Measurements from ENCODE around the gene PBX4.

Gene PBX4

DNA sequence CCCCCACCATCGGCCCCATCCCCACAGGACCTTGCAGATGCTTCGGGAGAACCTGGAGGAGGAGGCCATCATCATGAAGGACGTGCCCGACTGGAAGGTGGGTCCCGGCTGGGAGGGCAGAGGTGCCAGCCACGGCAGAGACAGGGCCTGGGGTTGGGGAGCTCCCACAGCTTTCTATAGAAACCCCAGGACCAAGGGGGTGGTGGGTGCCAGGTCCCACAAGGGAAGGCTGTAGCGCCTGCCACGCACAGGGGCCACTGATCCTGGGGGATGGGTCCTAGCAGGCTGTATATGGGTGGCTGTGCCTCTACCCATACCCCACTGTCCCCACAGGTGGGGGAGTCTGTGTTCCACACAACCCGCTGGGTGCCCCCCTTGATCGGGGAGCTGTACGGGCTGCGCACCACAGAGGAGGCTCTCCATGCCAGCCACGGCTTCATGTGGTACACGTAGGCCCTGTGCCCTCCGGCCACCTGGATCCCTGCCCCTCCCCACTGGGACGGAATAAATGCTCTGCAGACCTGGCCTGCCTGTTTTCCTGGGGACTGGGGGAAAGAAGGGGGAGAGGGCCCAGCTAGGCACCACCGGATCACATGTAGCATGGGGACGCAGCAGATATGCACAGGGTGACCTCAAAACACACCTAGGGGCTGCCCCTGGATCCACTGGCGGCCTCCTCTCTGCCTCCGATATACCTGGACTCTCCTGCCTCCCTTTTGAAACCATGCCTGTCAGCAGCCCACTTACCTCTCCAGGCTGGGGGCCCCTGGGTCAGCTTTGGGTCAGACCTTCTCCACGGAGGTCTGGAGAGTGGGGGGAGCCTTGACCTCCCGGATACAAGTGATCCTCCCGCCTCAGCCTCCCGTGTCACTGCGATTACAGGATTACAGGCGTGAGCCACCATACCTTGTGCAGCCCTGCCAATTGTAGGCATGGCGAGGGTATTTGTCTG, 90.5 kb downstream of the PBX4 start:
- no peak overlapping the region for H3K4me3 ChIP-seq (ENCODE audit: low read depth, low read length)
- TF ChIP-seq, protein P1, sequence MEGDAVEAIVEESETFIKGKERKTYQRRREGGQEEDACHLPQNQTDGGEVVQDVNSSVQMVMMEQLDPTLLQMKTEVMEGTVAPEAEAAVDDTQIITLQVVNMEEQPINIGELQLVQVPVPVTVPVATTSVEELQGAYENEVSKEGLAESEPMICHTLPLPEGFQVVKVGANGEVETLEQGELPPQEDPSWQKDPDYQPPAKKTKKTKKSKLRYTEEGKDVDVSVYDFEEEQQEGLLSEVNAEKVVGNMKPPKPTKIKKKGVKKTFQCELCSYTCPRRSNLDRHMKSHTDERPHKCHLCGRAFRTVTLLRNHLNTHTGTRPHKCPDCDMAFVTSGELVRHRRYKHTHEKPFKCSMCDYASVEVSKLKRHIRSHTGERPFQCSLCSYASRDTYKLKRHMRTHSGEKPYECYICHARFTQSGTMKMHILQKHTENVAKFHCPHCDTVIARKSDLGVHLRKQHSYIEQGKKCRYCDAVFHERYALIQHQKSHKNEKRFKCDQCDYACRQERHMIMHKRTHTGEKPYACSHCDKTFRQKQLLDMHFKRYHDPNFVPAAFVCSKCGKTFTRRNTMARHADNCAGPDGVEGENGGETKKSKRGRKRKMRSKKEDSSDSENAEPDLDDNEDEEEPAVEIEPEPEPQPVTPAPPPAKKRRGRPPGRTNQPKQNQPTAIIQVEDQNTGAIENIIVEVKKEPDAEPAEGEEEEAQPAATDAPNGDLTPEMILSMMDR (IDR thresholded peaks at IDR 0.05; ENCODE audit: borderline replicate concordance, insufficient read depth, low read depth, low read length), result no peak

- TF ChIP-seq, protein P1 (IDR thresholded peaks at IDR 0.05; ENCODE audit: borderline replicate concordance, insufficient read depth, low read depth, low read length), result no peak
- no peak overlapping the region for H3K4me3 ChIP-seq (ENCODE audit: low read depth, low read length)
These were observed 91.2 kb downstream of the PBX4 start for GRCh38 chr19:19527371-19527656.

GRCh38 chr19:19526581-19527370, 91.7 kb downstream of the PBX4 start:
- TF ChIP-seq, protein P1 (IDR thresholded peaks at IDR 0.05; ENCODE audit: borderline replicate concordance, insufficient read depth, low read depth, low read length), result no peak

GRCh38 chr19:19525611-19526380, 92.7 kb downstream of the PBX4 start:
- H3K4me3 ChIP-seq (ENCODE audit: low read depth, low read length), result no peak overlapping the region
- TF ChIP-seq, protein P1 (IDR thresholded peaks at IDR 0.05; ENCODE audit: borderline replicate concordance, insufficient read depth, low read depth, low read length), result 0 out of 2 replicates have a peak, but pooled peaks have one; percentile 2

More at GRCh38 chr19:19526581-19527370, 91.7 kb downstream of the PBX4 start:
- no peak overlapping the region for H3K4me3 ChIP-seq (ENCODE audit: low read depth, low read length)

GRCh38 chr19:19524053-19524452, 94.4 kb downstream of the PBX4 start:
- TF ChIP-seq, protein P1 (IDR thresholded peaks at IDR 0.05; ENCODE audit: borderline replicate concordance, insufficient read depth, low read depth, low read length), result 0 out of 2 replicates have a peak, but pooled peaks have one; percentile 11
- no peak overlapping the region for H3K4me3 ChIP-seq (ENCODE audit: low read depth, low read length)

- TF ChIP-seq, protein P1 (IDR thresholded peaks at IDR 0.05; ENCODE audit: borderline replicate concordance, insufficient read depth, low read depth, low read length), result no peak
- no peak overlapping the region for H3K4me3 ChIP-seq (ENCODE audit: low read depth, low read length)
These were observed 95.3 kb downstream of the PBX4 start for GRCh38 chr19:19523177-19523576.
